ENCODE results near the gene CTSD.

DNA sequence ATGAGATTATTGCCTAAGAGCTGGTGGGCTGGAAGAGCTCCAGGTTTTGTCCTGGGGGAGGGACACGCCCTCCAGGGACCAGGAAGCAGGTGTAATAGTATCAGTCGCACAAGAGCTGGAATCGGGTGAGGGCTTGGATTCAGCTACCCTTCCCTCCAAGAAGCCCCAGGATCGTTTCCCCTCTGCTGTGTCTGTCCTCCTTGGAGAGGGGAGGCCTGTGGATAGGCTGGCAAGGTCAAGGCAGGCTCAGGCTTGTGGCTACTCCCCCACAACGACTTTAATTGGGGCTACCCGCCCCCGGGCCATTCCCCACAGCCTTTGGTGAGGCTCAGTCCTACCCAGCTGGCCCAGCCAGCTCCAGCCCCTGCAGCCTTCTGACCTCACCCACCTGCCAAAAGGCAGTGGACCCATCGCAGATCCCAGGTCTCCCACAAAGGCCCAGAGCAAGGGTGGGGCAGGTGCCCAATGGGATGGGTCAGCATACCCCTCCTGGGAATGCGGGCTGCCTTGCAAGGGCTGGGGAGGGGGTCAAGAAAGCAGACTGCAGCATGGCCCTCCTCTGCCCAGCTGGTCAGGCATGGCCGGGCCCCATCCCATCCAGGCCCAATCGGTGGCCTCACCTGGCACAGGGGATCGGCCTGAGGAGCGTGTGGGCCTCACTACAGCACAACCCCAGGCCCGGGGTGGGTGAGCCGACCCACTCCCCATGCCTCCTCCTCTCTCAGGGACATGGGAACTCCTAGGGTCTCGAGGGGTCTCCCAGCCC lies 1.0 kb downstream of the CTSD start:
- no peak for TF ChIP-seq RCOR1 (IDR thresholded peaks at IDR 0.05; ENCODE audit: low read depth, low read length)
- TF ChIP-seq EP300 (IDR thresholded peaks at IDR 0.05), result no peak
- TF ChIP-seq POLR2A (IDR thresholded peaks at IDR 0.05; ENCODE audit: low read length), result no peak
- TF ChIP-seq TFCP2L1 (CRISPR knock-in tag; IDR thresholded peaks at IDR 0.05), result no peak
- TF ChIP-seq, protein P1, sequence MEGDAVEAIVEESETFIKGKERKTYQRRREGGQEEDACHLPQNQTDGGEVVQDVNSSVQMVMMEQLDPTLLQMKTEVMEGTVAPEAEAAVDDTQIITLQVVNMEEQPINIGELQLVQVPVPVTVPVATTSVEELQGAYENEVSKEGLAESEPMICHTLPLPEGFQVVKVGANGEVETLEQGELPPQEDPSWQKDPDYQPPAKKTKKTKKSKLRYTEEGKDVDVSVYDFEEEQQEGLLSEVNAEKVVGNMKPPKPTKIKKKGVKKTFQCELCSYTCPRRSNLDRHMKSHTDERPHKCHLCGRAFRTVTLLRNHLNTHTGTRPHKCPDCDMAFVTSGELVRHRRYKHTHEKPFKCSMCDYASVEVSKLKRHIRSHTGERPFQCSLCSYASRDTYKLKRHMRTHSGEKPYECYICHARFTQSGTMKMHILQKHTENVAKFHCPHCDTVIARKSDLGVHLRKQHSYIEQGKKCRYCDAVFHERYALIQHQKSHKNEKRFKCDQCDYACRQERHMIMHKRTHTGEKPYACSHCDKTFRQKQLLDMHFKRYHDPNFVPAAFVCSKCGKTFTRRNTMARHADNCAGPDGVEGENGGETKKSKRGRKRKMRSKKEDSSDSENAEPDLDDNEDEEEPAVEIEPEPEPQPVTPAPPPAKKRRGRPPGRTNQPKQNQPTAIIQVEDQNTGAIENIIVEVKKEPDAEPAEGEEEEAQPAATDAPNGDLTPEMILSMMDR (IDR thresholded peaks at IDR 0.05), result no peak
- TF ChIP-seq PHF8 (IDR thresholded peaks at IDR 0.05; ENCODE audit: borderline replicate concordance, low read depth), result no peak

Data from A549 (cell line).